HCT116 (cell line): ENCODE data around the gene TRPM5. TPM values are rescaled to one million over a fixed set of nuclear protein-coding genes. Genes with fewer than 3 reads are reported as not detected.

Experiments used
- ATAC-seq: fragments of 200-7000 bp; cut with Tn5 transposase; 2 replicates; pipeline ENCODE4 v1.9.1; 2020; ENCODE audit warnings: mild to moderate bottlenecking, moderate library complexity
- BruUV-seq: library from RNA; stranded (reverse); fragments of 400-500 nt; replicated peaks from 2 replicates; lab custom pipeline; 2021; lab: Mats Ljungman, UMichigan
- CTCF ChIA-PET: fragments of 300-600 bp; sonication (Branson Sonifier 250); formaldehyde crosslinking; loops from one replicate; lab custom pipeline; 2021; ENCODE audit warnings: antibody characterized with exemption; lab: Charles Lee
- POLR2A ChIA-PET: fragments of 300-600, 350-600 bp; sonication (Branson Sonifier 250); formaldehyde crosslinking; loops from one replicate; lab custom pipeline; 2021; ENCODE audit warnings: antibody characterized with exemption; lab: Charles Lee
- RAD21 ChIA-PET, 2 experiments: fragments of 300-600 bp; sonication (Branson Sonifier 250); formaldehyde crosslinking; loops; one replicate each; lab custom pipeline; 2023; ENCODE audit warnings: low total read pairs in 2 of 2; ENCODE audit not compliant: uncharacterized antibody in 2 of 2, unreplicated experiment in 2 of 2, low non-redundant PET in 1 of 2; lab: Charles Lee
- DNase-seq: peaks from one replicate; pipeline ENCODE4 v3.0.0-alpha.2; 2010; ENCODE audit warnings: low read depth, low spot score
- H2AFZ ChIP-seq: fragments of 200-600 bp; shearing (Covaris generic), sonication (generic); 2 replicates; pipeline ENCODE4 v1.6.1; 2017; ENCODE audit warnings: low read depth, mixed run types, mixed read lengths, antibody characterized with exemption, low read length; ENCODE audit not compliant: poor library complexity, severe bottlenecking
- H3K27ac ChIP-seq: 2 replicates; pipeline ENCODE4 v1.5.1; 2012; ENCODE audit warnings: low read depth, low read length
- H3K27me3 ChIP-seq: fragments of 200-600 bp; sonication (generic); 2 replicates; pipeline ENCODE4 v1.6.1; 2016; ENCODE audit warnings: mixed run types, low read length, mixed read lengths; ENCODE audit not compliant: insufficient read depth
- H3K36me3 ChIP-seq, 2 experiments: fragments of 200-500 bp in 1 of 2; fragments of 200-600 bp in 1 of 2; sonication (Bioruptor generic) in 1 of 2; sonication (generic) in 1 of 2; 2 replicates each; pipeline versions ENCODE4 v1.5.1 to v1.6.1; 2014 to 2016; ENCODE audit warnings: low read length in 2 of 2, inconsistent platforms in 1 of 2, mixed read lengths in 1 of 2, mixed run types in 1 of 2; ENCODE audit not compliant: insufficient read depth in 2 of 2, control insufficient read depth in 1 of 2
- H3K4me1 ChIP-seq, 2 experiments: fragments of 200-600 bp in 1 of 2; sonication (generic) in 1 of 2; 2 replicates each; pipeline versions ENCODE4 v1.5.1 to v1.6.1; 2012 to 2017; ENCODE audit warnings: low read length in 2 of 2, inconsistent platforms in 1 of 2, mild to moderate bottlenecking in 1 of 2, mixed read lengths in 1 of 2, mixed run types in 1 of 2, moderate library complexity in 1 of 2; ENCODE audit not compliant: insufficient read depth in 2 of 2, control insufficient read depth in 1 of 2
- H3K4me2 ChIP-seq: fragments of 200-600 bp; sonication (generic); 2 replicates; pipeline ENCODE4 v1.6.1; 2017; ENCODE audit warnings: mixed run types, low read length, mixed read lengths
- H3K4me3 ChIP-seq, 2 experiments: fragments of 200-600 bp in 1 of 2; sonication (generic) in 1 of 2; replicated peaks in 1 of 2; 2 replicates each; pipeline ENCODE4 v1.5.1; 2011 to 2016; ENCODE audit warnings: low read length in 2 of 2, control low read depth in 1 of 2, low read depth in 1 of 2, mild to moderate bottlenecking in 1 of 2, mixed read lengths in 1 of 2, mixed run types in 1 of 2
- H3K79me2 ChIP-seq: fragments of 200-600 bp; sonication (generic); 2 replicates; pipeline ENCODE4 v1.6.1; 2017; ENCODE audit warnings: mild to moderate bottlenecking, mixed run types, low read length, moderate library complexity, mixed read lengths; ENCODE audit not compliant: insufficient read depth
- H3K9ac ChIP-seq: fragments of 200-600 bp; sonication (generic); 2 replicates; pipeline ENCODE4 v1.6.1; 2016; ENCODE audit warnings: low read length, mixed read lengths
- H3K9me2 ChIP-seq: fragments of 200-600 bp; sonication (generic), shearing (Covaris generic); 2 replicates; pipeline ENCODE4 v1.6.1; 2017; ENCODE audit warnings: mixed run types, mild to moderate bottlenecking, moderate library complexity; ENCODE audit not compliant: insufficient read depth
- H3K9me3 ChIP-seq, 2 experiments: fragments of 200-500 bp in 1 of 2; fragments of 200-600 bp in 1 of 2; sonication (Bioruptor generic) in 1 of 2; sonication (generic) in 1 of 2; 2 replicates each; pipeline ENCODE4 v1.6.1; 2014 to 2017; ENCODE audit warnings: low read length in 2 of 2, mixed read lengths in 2 of 2, inconsistent platforms in 1 of 2, low read depth in 1 of 2, mild to moderate bottlenecking in 1 of 2, mixed run types in 1 of 2, moderate library complexity in 1 of 2; ENCODE audit not compliant: control insufficient read depth in 1 of 2, insufficient read depth in 1 of 2
- H4K20me1 ChIP-seq: fragments of 200-600 bp; sonication (generic), shearing (Covaris generic); 2 replicates; pipeline ENCODE4 v1.6.1; 2017; ENCODE audit warnings: mixed run types, mild to moderate bottlenecking, moderate library complexity; ENCODE audit not compliant: insufficient read depth
- CEBPB ChIP-seq: IDR thresholded peaks from 2 replicates; pipeline ENCODE4 v1.6.1; 2012; ENCODE audit warnings: low read depth
- EGR1 ChIP-seq: IDR thresholded peaks from 2 replicates; pipeline ENCODE4 v1.6.1; 2012; ENCODE audit warnings: low read depth
- POLR2A ChIP-seq: IDR thresholded peaks from 2 replicates; pipeline ENCODE4 v1.7.0; 2011; ENCODE audit warnings: borderline replicate concordance; ENCODE audit not compliant: insufficient read depth, insufficient read length; ENCODE audit errors: extremely low read depth
- POLR2AphosphoS5 ChIP-seq: IDR thresholded peaks from 2 replicates; pipeline ENCODE4 v1.6.1; 2011; ENCODE audit warnings: mild to moderate bottlenecking, low read depth, low read length, moderate library complexity
- RAD21 ChIP-seq: IDR thresholded peaks from 2 replicates; pipeline ENCODE4 v1.6.1; 2012; ENCODE audit warnings: low read depth, mild to moderate bottlenecking
- SIN3A ChIP-seq: IDR thresholded peaks from 2 replicates; pipeline ENCODE4 v1.6.1; 2012; ENCODE audit warnings: low read depth
- SRF ChIP-seq: IDR thresholded peaks from 2 replicates; pipeline ENCODE4 v1.6.1; 2012; ENCODE audit warnings: low read depth
- TCF7L2 ChIP-seq: IDR thresholded peaks from 2 replicates; pipeline ENCODE4 v1.7.0; 2011; ENCODE audit warnings: borderline replicate concordance, inconsistent platforms; ENCODE audit not compliant: insufficient read depth, insufficient read length; ENCODE audit errors: extremely low read depth
- intact Hi-C: fragments of 100-400 bp; cut with micrococcal nuclease; formaldehyde crosslinking; loops from 2 replicates; pipeline ENCODE4 v1.10.0; 2022
- total RNA-seq: library from RNA; stranded (reverse); gene quantifications from one replicate; pipeline ENCODE4 v1.2.1, GENCODE V29; 2021; ENCODE audit not compliant: unreplicated experiment
- TF ChIP-seq, protein P1 (sequence below): IDR thresholded peaks from 2 replicates; pipeline ENCODE4 v1.6.1; 2012

Gene TRPM5
- total RNA-seq, 1 experiment from 2014 or later, result 0.07 TPM

DNA sequence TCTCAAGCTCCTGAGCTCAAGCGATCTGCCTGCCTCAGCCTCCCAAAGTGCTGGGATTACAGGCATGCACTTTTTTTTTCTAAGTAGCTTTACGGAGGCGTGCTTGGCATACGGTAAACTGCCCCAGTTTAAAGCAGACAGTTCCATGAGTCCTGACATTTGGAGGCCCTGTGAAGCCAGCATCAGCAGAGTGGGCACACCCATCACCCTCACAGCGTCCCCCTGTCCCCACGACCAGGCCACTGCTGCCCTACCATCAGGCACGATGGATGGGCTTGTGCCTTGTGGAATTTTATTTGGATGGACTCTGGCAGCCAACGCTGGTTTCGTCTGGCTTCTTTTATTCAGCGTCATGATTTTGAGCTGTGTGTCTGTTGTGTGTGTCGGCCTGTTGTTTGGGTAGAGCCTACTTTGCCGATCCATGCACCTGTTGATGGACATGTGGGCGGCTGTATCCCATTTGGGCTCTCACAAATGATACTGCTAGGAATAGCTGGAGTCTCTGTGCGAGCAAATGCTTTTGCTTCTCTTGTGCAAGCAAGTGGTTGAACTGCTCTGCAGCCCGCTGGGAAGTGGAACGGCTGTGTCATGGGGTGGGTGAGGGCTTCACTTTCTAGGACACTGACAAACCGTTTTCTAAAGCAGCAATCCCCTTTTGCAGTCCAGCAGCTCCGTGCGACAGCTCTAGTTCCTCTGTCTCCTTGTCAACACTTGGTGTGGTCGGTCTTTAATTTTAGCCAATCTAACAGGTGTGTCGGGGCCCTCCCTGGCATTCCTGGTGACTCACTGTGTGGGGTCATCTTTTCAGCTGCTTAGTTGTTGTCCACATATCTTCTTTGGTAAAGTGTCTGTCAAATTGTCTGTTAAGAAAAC is 24.3 kb upstream of the TRPM5 start:
- BruUV-seq, result no TSS peak
- CTCF ChIA-PET, result no interaction called here

DNA sequence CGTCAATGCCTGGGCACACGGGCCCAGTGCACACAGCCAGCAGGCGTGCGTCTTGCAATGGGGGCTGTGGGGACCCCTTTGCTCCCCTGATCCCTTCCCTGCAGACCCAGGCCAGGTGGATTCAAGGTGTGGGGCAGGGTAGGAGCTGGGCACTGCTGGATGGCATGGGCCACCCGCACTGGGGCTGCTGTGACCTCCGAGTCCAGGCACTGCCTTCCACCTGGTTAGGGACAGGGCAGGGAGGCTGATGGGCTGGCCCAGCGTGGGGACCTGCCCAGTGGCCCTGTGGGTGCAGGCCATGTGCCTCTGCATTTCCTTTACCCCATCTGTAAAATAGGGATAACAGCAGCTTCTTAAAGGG is 23.4 kb upstream of the TRPM5 start:
- Histone ChIP-seq H3K27ac (no peak overlapping the region), H3K4me3 (no peak overlapping the region), H3K27me3 (no peaks in the 10 kb centered on the region), H3K9me2 (no peaks in the 10 kb centered on the region), H3K36me3 (no peaks in the 10 kb centered on the region), H3K79me2 (no peaks in the 10 kb centered on the region), H3K9me3 (no peaks in the 10 kb centered on the region), H3K4me1 (peaks cover 9 to 14% of the 10 kb centered on the region in 2 experiments), H2AFZ (no peak overlapping the region), H3K9ac (no peak overlapping the region), H3K4me2 (no peak overlapping the region), H4K20me1 (no peaks in the 10 kb centered on the region)
- intact Hi-C loops, result no loop called here
- ATAC-seq, result no peak
- CTCF ChIA-PET, result no interaction called here
- no peak for DNase-seq
- TF ChIP-seq TCF7L2 (no peak), POLR2A (no peak), EGR1 (no peak)
- BruUV-seq, result no TSS peak
- RAD21 ChIA-PET, result no interaction called here
- POLR2A ChIA-PET, result no interaction called here

More for the DNA sequence above, 24.3 kb upstream of the TRPM5 start:
- H3K4me1 ChIP-seq, result peaks cover 5% of the 10 kb centered on the region in 2 experiments
- no peaks in the 10 kb centered on the region for H3K79me2 ChIP-seq
- H3K9ac ChIP-seq, result no peak overlapping the region
- no peak for ATAC-seq
- H4K20me1 ChIP-seq, result no peaks in the 10 kb centered on the region
- H2AFZ ChIP-seq, result no peak overlapping the region
- no peak for DNase-seq
- no peak overlapping the region for H3K27ac ChIP-seq
- no peak for TF ChIP-seq POLR2AphosphoS5
- TF ChIP-seq RAD21, result no peak
- no peak for TF ChIP-seq CEBPB
- TF ChIP-seq, protein P1, sequence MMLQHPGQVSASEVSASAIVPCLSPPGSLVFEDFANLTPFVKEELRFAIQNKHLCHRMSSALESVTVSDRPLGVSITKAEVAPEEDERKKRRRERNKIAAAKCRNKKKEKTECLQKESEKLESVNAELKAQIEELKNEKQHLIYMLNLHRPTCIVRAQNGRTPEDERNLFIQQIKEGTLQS, result no peak
- TF ChIP-seq POLR2A, result no peak
- no peak for TF ChIP-seq SIN3A
- no peak for TF ChIP-seq SRF
- ChIA-PET POLR2A (no interaction called here), RAD21 (no interaction called here)
- H3K9me2 ChIP-seq, result no peaks in the 10 kb centered on the region
- H3K4me2 ChIP-seq, result no peak overlapping the region
- H3K9me3 ChIP-seq, result no peaks in the 10 kb centered on the region
- H3K27me3 ChIP-seq, result no peaks in the 10 kb centered on the region
- H3K4me3 ChIP-seq, result no peak overlapping the region
- intact Hi-C loops, result no loop called here
- H3K36me3 ChIP-seq, result no peaks in the 10 kb centered on the region
